Esophagus squamous epithelium (tissue), 5 donors: Measurements from ENCODE around the gene PRIM2. TPM values are rescaled to one million over a fixed set of nuclear protein-coding genes. Genes with fewer than 3 reads are reported as not detected.
"Not testable (repeated sequence)": the region's sequence is repeated elsewhere in the genome, so short reads cannot be mapped to it uniquely, and the experiment has no call there.

Experiments
- DNase-seq: peaks from one replicate; lab custom pipeline; 2025; lab: John Stamatoyannopoulos, UW
- H3K27ac ChIP-seq, 4 donors: fragments of 200-600 bp; sonication (generic); one replicate each; pipeline ENCODE4 v1.5.1; 2016 to 2019; ENCODE audit warnings: mild to moderate bottlenecking in 1 of 4
- H3K27me3 ChIP-seq, 4 donors: fragments of 200-600 bp; sonication (generic); 1 replicate in 3 of 4; 2 replicates in 1 of 4; pipeline versions ENCODE4 v1.5.1 to v1.6.0; 2017 to 2021; ENCODE audit warnings: antibody characterized with exemption in 1 of 4
- H3K36me3 ChIP-seq, 3 donors: fragments of 200-600 bp; sonication (generic); one replicate each; pipeline ENCODE4 v1.5.1; 2016 to 2019
- H3K4me1 ChIP-seq, 3 donors: fragments of 200-600 bp; sonication (generic); one replicate each; pipeline ENCODE4 v1.5.1; 2017 to 2019
- H3K4me3 ChIP-seq, 4 donors: fragments of 200-600 bp; sonication (generic); 1 replicate in 3 of 4; 2 replicates in 1 of 4; pipeline ENCODE4 v1.5.1; 2016 to 2019; ENCODE audit warnings: mild to moderate bottlenecking in 2 of 4, moderate library complexity in 1 of 4
- H3K9me3 ChIP-seq, 3 donors: fragments of 200-600 bp; sonication (generic); one replicate each; pipeline ENCODE4 v1.5.1; 2016 to 2019
- POLR2A ChIP-seq, 4 donors: fragments of 450-650 bp; IDR thresholded peaks; one replicate each; pipeline ENCODE4 v1.6.1; 2017; ENCODE audit warnings: antibody characterized with exemption in 4 of 4, mild to moderate bottlenecking in 4 of 4, moderate library complexity in 3 of 4
- WGBS, 2 donors: methylation state at CpG; one replicate each; pipeline ENCODE4 v1.1.5; 2018; 5-methylcytosine and 5-hydroxymethylcytosine counted together
- intact Hi-C: fragments of 100-400 bp; cut with DNase I; formaldehyde crosslinking; loops from one replicate; pipeline ENCODE4 v1.15.0; 2022
- total RNA-seq, 4 donors: library from RNA; depleted of rRNA; stranded (reverse); fragments of >200 nt; gene quantifications; one replicate each; pipeline ENCODE4 v1.1.0, GENCODE V29; 2016
- TF ChIP-seq, protein P1 (sequence below), 6 experiments: fragments of 450-650 bp in 4 of 6; fragments of 200-600 bp in 2 of 6; sonication (generic) in 2 of 6; IDR thresholded peaks; one replicate each; pipeline ENCODE4 v1.5.1; 2016 to 2019; ENCODE audit warnings: antibody characterized with exemption in 6 of 6, mild to moderate bottlenecking in 4 of 6, moderate library complexity in 4 of 6
- donor health status: DM: yes; HTN: yes; CAD: no.

Gene PRIM2
- total RNA-seq, 4 donors from 2014 or later, result 4.1 to 10.9 (median 9.8) TPM

DNA sequence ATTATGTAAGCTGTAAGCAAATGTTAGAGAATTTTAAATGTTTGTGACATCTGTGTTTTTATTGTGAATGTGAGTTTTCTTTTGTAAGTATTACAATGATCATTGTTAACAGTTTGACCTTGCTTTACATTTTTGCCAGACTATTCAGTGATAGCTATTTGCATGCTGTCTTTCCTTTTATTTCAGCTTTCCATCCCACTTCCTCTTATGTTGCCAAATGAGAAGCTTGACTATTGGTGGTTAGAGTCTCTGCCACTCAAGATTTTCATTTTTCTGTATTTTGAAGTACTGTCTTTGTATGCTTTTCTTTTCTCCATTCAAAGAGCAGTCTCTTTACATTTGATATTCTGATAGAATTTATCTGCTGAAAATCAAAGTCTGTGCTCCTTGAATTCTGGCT, 104.1 kb downstream of the PRIM2 start:
- no peak for DNase-seq
- intact Hi-C loops, result no loop called here
- Histone ChIP-seq H3K4me1 (peaks cover 0 to 8% (median 0%) of the 10 kb centered on the region in 3 donors), H3K36me3 (no peaks in the 10 kb centered on the region), H3K4me3 (no peak overlapping the region), H3K27ac (no peak overlapping the region), H3K9me3 (no peaks in the 10 kb centered on the region), H3K27me3 (no peaks in the 10 kb centered on the region)
- no peak for TF ChIP-seq POLR2A (IDR thresholded peaks at IDR 0.05)
- TF ChIP-seq, protein P1, sequence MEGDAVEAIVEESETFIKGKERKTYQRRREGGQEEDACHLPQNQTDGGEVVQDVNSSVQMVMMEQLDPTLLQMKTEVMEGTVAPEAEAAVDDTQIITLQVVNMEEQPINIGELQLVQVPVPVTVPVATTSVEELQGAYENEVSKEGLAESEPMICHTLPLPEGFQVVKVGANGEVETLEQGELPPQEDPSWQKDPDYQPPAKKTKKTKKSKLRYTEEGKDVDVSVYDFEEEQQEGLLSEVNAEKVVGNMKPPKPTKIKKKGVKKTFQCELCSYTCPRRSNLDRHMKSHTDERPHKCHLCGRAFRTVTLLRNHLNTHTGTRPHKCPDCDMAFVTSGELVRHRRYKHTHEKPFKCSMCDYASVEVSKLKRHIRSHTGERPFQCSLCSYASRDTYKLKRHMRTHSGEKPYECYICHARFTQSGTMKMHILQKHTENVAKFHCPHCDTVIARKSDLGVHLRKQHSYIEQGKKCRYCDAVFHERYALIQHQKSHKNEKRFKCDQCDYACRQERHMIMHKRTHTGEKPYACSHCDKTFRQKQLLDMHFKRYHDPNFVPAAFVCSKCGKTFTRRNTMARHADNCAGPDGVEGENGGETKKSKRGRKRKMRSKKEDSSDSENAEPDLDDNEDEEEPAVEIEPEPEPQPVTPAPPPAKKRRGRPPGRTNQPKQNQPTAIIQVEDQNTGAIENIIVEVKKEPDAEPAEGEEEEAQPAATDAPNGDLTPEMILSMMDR (IDR thresholded peaks at IDR 0.05), result no peak

DNA sequence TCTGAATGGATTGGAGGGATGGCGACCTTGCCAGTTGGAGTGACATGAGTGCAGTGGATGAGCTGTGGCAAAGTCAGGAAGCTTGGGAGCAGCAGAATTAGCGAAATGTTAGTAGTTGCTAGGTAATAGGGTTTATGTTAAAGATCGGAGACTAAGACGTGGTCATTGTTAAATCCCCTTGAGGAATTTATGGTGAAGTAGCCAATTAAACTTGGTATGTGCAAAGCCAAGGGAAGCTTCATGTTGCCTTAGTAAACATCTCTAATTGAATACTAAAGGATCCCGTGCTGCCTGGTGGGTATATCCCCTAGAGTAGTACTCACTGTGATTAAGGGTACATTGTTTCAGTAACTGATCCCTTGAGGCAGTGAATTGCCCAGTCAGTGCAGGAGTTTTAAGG, 106.0 kb downstream of the PRIM2 start:
- H3K27ac ChIP-seq, result no peak overlapping the region
- no peak overlapping the region for H3K4me3 ChIP-seq
- DNase-seq, result no peak
- no peaks in the 10 kb centered on the region for H3K9me3 ChIP-seq
- no peaks in the 10 kb centered on the region for H3K36me3 ChIP-seq
- 83 to 92% methylated on average over 5 of the region's 5 CpGs for WGBS, 2 donors
- no peaks in the 10 kb centered on the region for H3K27me3 ChIP-seq
- TF ChIP-seq, protein P1 (IDR thresholded peaks at IDR 0.05), result no peak
- TF ChIP-seq POLR2A (IDR thresholded peaks at IDR 0.05), result no peak
- intact Hi-C loops, result no loop called here
- H3K4me1 ChIP-seq, result peaks cover 0 to 7% (median 0%) of the 10 kb centered on the region in 3 donors

DNA sequence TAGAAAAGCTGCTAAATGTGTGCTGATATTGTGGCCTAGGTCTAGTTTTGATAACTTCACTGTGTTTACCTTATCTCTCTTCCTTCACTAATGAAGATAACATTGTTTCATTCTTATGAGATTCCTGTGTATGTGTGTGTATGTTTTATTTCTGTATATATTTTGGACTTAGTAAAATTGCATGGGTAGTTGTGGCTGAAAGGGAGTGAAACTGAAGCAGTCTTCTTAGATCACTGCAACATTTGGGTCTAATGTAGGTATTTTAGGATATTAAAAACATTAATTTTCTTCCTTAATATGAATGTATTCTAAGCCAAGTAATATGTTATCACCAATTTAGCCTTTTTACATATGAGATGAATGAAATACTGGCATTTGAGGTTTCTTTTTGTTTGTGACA, 114.3 kb downstream of the PRIM2 start:
- DNase-seq, H3K36me3 ChIP-seq, H3K9me3 ChIP-seq, intact Hi-C loops, H3K4me1 ChIP-seq, H3K4me3 ChIP-seq, H3K27me3 ChIP-seq, H3K27ac ChIP-seq: not testable (repeated sequence)

GRCh38 chr6:57432157-57432556, 114.7 kb downstream of the PRIM2 start:
- Histone ChIP-seq H3K27ac (no peak overlapping the region), H3K36me3 (no peaks in the 10 kb centered on the region), H3K9me3 (no peaks in the 10 kb centered on the region), H3K4me3 (no peak overlapping the region), H3K27me3 (no peaks in the 10 kb centered on the region), H3K4me1 (no peaks in the 10 kb centered on the region)
- intact Hi-C loops, result no loop called here
- no peak for DNase-seq
- TF ChIP-seq, protein P1 (IDR thresholded peaks at IDR 0.05), result no peak
- no peak for TF ChIP-seq POLR2A (IDR thresholded peaks at IDR 0.05)
- WGBS, 2 donors, result 56 to 64% methylated on average over 2 of the region's 2 CpGs

- no peaks in the 10 kb centered on the region for H3K9me3 ChIP-seq
- no peak overlapping the region for H3K4me3 ChIP-seq
- intact Hi-C loops, result no loop called here
- TF ChIP-seq, protein P1 (IDR thresholded peaks at IDR 0.05), result no peak
- TF ChIP-seq POLR2A (IDR thresholded peaks at IDR 0.05), result no peak
- no peak for DNase-seq
- H3K36me3 ChIP-seq, result no peaks in the 10 kb centered on the region
- H3K27ac ChIP-seq, result no peak overlapping the region
- H3K4me1 ChIP-seq, result no peaks in the 10 kb centered on the region
- no peaks in the 10 kb centered on the region for H3K27me3 ChIP-seq
- 82 to 83% methylated on average over 4 of the region's 4 CpGs for WGBS, 2 donors
Measured at GRCh38 chr6:57432919-57433684, 115.7 kb downstream of the PRIM2 start.

GRCh38 chr6:57433790-57434189, 116.4 kb downstream of the PRIM2 start:
- H3K27ac ChIP-seq, intact Hi-C loops, H3K36me3 ChIP-seq, H3K9me3 ChIP-seq, H3K4me1 ChIP-seq, H3K27me3 ChIP-seq, H3K4me3 ChIP-seq, DNase-seq: not testable (repeated sequence)
- 94 to 95% methylated on average over 7 to 9 of the region's 9 CpGs for WGBS, 2 donors
